Measurements from ENCODE around the gene SHISA9. TPM values are rescaled to one million over a fixed set of nuclear protein-coding genes. Genes with fewer than 3 reads are reported as not detected.

SHISA9 gene
- total RNA-seq, 1 donor from 2014 or later, result 96.6 TPM

GRCh38 chr16:13105427-13105826, 204.0 kb downstream of the SHISA9 start:
- no peak for DNase-seq
- Mint-ChIP-seq H3K27ac (ENCODE audit: unreplicated experiment) (no peak overlapping the region), H3K4me3 (ENCODE audit: unreplicated experiment) (no peak overlapping the region), H3K9me3 (ENCODE audit: unreplicated experiment) (peaks cover 6% of the 10 kb centered on the region), H3K4me1 (ENCODE audit: low read depth, unreplicated experiment) (peaks cover 6% of the 10 kb centered on the region), H3K36me3 (ENCODE audit: unreplicated experiment) (no peaks in the 10 kb centered on the region), H3K27me3 (ENCODE audit: unreplicated experiment) (peaks cover 2% of the 10 kb centered on the region)
- no peak for TF ChIP-seq CTCF (IDR thresholded peaks at IDR 0.05; ENCODE audit: partially characterized antibody, unreplicated experiment)

- Mint-ChIP-seq H3K4me1 (ENCODE audit: low read depth, unreplicated experiment) (peaks cover 12% of the 10 kb centered on the region), H3K4me3 (ENCODE audit: unreplicated experiment) (no peak overlapping the region), H3K36me3 (ENCODE audit: unreplicated experiment) (no peaks in the 10 kb centered on the region), H3K27ac (ENCODE audit: unreplicated experiment) (no peak overlapping the region), H3K27me3 (ENCODE audit: unreplicated experiment) (peaks cover 2% of the 10 kb centered on the region), H3K9me3 (ENCODE audit: unreplicated experiment) (peaks cover 6% of the 10 kb centered on the region)
- no peak for TF ChIP-seq CTCF (IDR thresholded peaks at IDR 0.05; ENCODE audit: partially characterized antibody, unreplicated experiment)
- no peak for DNase-seq
Observed at GRCh38 chr16:13106464-13106863, 205.1 kb downstream of the SHISA9 start.

- Mint-ChIP-seq H3K4me1 (ENCODE audit: low read depth, unreplicated experiment) (peaks cover 11% of the 10 kb centered on the region), H3K4me3 (ENCODE audit: unreplicated experiment) (no peak overlapping the region), H3K27ac (ENCODE audit: unreplicated experiment) (no peak overlapping the region), H3K9me3 (ENCODE audit: unreplicated experiment) (peaks cover 6% of the 10 kb centered on the region), H3K36me3 (ENCODE audit: unreplicated experiment) (no peaks in the 10 kb centered on the region), H3K27me3 (ENCODE audit: unreplicated experiment) (peaks cover 4% of the 10 kb centered on the region)
- DNase-seq, result no peak
- TF ChIP-seq CTCF (IDR thresholded peaks at IDR 0.05; ENCODE audit: partially characterized antibody, unreplicated experiment), result no peak
Observed at GRCh38 chr16:13108126-13108525, 206.7 kb downstream of the SHISA9 start.

- Mint-ChIP-seq H3K36me3 (ENCODE audit: unreplicated experiment) (no peaks in the 10 kb centered on the region), H3K4me1 (ENCODE audit: low read depth, unreplicated experiment) (peaks cover 15% of the 10 kb centered on the region), H3K4me3 (ENCODE audit: unreplicated experiment) (no peak overlapping the region), H3K27me3 (ENCODE audit: unreplicated experiment) (peaks cover 4% of the 10 kb centered on the region), H3K9me3 (ENCODE audit: unreplicated experiment) (peaks cover 6% of the 10 kb centered on the region), H3K27ac (ENCODE audit: unreplicated experiment) (no peak overlapping the region)
- DNase-seq, result no peak
- no peak for TF ChIP-seq CTCF (IDR thresholded peaks at IDR 0.05; ENCODE audit: partially characterized antibody, unreplicated experiment)
Observed at GRCh38 chr16:13109171-13109570, 207.8 kb downstream of the SHISA9 start.

- no peak for DNase-seq
- Mint-ChIP-seq H3K4me3 (ENCODE audit: unreplicated experiment) (no peak overlapping the region), H3K36me3 (ENCODE audit: unreplicated experiment) (peaks cover 6% of the 10 kb centered on the region), H3K27me3 (ENCODE audit: unreplicated experiment) (peaks cover 2% of the 10 kb centered on the region), H3K4me1 (ENCODE audit: low read depth, unreplicated experiment) (peaks cover 15% of the 10 kb centered on the region), H3K9me3 (ENCODE audit: unreplicated experiment) (peaks cover 2% of the 10 kb centered on the region), H3K27ac (ENCODE audit: unreplicated experiment) (peak overlapping the region; percentile 14)
- no peak for TF ChIP-seq CTCF (IDR thresholded peaks at IDR 0.05; ENCODE audit: partially characterized antibody, unreplicated experiment)
Observed at GRCh38 chr16:13110124-13110796, 208.9 kb downstream of the SHISA9 start.

All from glutamatergic neuron (in vitro differentiated cells).